ENCODE measurements around the gene ANKZF1.

- TF ChIP-seq, protein P1, sequence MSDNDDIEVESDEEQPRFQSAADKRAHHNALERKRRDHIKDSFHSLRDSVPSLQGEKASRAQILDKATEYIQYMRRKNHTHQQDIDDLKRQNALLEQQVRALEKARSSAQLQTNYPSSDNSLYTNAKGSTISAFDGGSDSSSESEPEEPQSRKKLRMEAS (IDR thresholded peaks at IDR 0.05): no peak
- TF ChIP-seq CREB1 (IDR thresholded peaks at IDR 0.05; ENCODE audit: low read depth) (no peak), TCF12 (IDR thresholded peaks at IDR 0.05; ENCODE audit: low read depth) (no peak), USF1 (IDR thresholded peaks at IDR 0.05) (no peak)
- TF ChIP-seq, protein P2, sequence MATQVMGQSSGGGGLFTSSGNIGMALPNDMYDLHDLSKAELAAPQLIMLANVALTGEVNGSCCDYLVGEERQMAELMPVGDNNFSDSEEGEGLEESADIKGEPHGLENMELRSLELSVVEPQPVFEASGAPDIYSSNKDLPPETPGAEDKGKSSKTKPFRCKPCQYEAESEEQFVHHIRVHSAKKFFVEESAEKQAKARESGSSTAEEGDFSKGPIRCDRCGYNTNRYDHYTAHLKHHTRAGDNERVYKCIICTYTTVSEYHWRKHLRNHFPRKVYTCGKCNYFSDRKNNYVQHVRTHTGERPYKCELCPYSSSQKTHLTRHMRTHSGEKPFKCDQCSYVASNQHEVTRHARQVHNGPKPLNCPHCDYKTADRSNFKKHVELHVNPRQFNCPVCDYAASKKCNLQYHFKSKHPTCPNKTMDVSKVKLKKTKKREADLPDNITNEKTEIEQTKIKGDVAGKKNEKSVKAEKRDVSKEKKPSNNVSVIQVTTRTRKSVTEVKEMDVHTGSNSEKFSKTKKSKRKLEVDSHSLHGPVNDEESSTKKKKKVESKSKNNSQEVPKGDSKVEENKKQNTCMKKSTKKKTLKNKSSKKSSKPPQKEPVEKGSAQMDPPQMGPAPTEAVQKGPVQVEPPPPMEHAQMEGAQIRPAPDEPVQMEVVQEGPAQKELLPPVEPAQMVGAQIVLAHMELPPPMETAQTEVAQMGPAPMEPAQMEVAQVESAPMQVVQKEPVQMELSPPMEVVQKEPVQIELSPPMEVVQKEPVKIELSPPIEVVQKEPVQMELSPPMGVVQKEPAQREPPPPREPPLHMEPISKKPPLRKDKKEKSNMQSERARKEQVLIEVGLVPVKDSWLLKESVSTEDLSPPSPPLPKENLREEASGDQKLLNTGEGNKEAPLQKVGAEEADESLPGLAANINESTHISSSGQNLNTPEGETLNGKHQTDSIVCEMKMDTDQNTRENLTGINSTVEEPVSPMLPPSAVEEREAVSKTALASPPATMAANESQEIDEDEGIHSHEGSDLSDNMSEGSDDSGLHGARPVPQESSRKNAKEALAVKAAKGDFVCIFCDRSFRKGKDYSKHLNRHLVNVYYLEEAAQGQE (IDR thresholded peaks at IDR 0.05; ENCODE audit: low read depth): no peak
Measured at GRCh38 chr2:219183151-219183772, 46.3 kb upstream of the ANKZF1 start.

All from Ishikawa (cell line).